NCI-H748 (cell line): ENCODE data around the gene CD37.
"Not testable (repeated sequence)": the region's sequence is repeated elsewhere in the genome, so short reads cannot be mapped to it uniquely, and the experiment has no call there.

Experiments used
- DNase-seq: peaks from one replicate; lab custom pipeline; 2025; ENCODE audit not compliant: unreplicated experiment; lab: John Stamatoyannopoulos, UW

CD37 gene

DNA sequence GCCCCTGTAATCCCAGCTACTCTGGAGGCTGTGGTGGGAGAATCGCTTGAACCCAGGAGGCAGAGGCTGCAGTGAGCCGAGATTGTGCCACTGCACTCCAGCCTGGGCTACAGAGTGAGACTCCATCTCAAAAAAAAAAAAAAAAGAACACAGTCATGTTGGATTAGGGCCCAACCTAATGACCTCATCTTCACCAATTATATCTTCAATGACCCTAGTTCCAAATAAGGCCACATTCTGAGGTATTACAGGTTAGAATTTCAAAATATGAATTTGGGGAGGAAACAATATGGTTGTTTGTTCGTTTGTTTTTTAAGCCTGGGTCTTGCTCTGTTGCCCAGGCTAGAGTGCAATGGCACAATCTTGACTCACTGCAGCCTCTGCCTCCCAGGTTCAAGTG is 38.0 kb downstream of the CD37 start:
- DNase-seq, result not testable (repeated sequence)

DNA sequence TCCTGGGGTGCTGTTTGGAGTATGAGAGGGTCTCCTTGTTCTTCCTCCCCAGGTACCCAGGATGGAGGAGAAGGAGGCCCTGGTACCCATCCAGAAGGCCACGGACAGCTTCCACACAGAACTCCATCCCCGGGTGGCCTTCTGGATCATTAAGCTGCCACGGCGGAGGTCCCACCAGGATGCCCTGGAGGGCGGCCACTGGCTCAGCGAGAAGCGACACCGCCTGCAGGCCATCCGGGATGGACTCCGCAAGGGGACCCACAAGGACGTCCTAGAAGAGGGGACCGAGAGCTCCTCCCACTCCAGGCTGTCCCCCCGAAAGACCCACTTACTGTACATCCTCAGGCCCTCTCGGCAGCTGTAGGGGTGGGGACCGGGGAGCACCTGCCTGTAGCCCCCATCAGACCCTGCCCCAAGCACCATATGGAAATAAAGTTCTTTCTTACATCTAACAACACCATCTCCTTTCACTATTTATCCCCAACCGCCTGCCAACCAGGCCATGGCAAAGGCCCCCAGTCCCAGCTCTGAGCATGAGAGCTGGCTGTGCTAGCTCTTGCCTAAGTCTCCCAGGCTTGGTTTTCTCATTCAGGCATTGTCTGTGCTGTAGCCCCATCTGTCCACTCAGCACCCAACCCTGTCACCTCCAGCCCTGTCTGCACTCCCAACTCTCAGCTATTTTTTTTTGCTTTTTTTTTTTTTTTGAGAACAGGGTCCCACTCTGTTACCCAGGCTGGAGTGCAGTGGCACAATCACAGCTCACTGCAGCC is 39.6 kb downstream of the CD37 start:
- DNase-seq, result no peak

DNA sequence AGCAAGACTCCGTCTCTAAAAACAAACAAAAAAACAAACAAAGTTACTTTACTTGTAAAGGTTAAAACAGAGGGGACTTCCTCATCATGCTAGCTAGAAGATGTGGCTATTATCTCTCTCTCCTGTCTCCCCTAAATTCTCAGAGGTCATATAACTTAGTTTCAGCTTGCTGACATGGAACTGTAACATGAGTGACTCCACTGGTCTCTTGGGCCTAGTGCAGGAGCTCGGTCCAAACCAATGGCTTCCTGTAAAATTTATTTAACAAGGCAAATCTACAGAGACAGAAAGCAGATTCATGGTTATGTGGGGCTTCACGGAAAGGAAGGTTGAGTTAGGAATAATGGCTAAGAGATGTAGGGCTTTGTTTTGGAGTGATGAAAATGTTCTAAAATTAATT is 43.3 kb downstream of the CD37 start:
- DNase-seq, result no peak

DNA sequence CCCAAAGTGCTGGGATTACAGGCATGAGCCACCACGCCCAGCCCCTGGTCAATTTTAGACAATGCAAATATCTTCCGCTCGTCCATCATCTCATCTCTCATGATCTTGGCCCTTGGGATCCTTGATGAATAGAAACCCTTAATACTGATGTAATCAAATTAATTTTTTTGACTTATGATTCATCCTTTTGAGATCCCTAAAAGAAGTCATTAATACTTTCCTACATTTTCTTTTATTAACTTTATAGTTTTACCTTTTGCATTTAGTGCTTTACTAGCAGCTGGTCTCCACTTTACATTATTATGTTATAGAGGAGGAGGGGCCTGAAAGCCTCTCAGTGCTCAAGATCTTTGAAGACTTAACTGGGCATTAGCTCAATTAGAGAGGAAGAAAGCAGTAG is 45.2 kb downstream of the CD37 start:
- DNase-seq, result no peak

DNA sequence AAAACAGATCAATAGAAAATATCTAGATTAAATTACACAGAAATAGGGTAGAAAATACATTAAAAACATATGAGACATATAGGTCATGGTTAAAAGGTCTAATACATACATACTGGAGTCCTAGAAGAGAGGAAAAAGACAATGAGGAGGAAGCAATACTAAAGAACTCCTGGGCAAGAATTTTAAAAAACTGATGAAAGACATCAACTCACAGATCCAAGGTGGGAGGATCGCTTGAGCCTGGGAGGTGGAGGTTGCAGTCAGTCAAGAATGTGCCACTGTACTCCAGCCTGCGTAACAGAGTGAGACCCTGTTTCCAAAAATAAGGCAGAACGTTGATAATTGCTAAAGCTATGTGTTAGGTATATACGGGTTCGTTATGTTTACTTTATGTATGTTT is 47.4 kb downstream of the CD37 start:
- DNase-seq, result no peak

DNA sequence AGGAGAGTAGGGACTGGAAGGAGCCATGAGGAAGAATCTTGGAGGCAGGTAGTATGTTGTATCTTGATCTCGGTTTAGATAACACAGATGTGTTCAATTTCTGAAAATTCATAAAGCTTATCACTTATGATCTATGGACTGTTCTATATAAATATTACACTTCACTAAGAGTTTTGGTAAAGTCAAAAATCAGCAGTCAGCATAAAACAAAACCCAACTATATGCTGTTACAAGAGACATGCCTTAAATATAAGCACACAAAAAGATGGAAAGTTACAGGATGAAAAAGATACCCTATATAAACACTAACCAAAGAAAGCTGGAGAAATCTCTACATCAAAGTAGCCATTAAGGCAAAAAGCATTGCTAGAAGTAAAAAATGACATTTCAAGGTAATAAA is 48.4 kb downstream of the CD37 start:
- DNase-seq, result no peak

DNA sequence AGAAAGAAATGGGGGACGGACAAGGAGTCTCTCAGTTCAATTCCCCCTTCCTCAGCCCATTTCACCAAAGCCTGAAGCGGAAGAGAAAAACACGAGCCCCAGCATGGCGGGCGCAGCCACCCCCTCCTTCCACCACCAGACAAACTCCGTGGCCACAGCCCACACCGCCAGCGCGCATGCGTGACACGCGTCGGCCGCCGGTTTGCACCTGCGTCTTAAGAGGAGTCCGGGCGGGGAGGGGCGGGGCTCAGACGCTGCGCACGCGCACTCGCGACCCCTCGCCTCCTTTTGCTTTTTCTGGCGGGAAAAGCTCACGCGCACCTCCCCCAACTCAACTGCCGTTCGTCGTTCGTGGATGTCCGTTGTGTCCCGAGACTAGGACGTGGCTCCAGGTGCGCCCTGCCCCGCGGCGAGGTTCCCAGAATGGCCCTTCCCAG is 52.7 kb downstream of the CD37 start, which contains the start of gene KASH5:
KASH5 (plus strand) TSS at position 314 of the 437 bp plus-strand sequence. CDS start 2,635 bp downstream, outside the sequence.
- peak; percentile 29 for DNase-seq

DNA sequence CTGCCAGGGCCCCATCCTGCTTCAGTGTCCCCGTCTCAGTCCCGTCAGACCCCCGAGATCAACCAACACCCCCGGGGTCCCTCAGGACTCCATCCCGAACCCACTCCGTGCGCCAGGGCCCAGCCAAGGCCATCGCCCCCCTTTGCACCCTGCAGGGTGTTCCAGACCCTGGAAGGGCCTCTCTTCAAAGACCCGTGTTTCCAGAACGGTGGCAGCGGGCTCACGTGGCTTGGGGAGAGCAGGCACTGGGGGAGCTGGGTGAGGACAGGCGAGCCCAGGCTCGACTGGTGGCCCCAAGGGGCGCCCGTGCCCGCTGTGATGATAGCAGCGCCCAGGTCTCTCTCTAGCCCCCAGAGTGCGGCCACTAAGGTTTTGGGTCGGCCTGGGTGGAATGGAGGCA is 54.2 kb downstream of the CD37 start:
- no peak for DNase-seq
